Spinal cord (tissue), 10 donors: ENCODE results near the gene CSAD. TPM values are rescaled to one million over a fixed set of nuclear protein-coding genes. Genes with fewer than 3 reads are reported as not detected.

Experiments
- DNase-seq, 6 donors: peaks; one replicate each; pipeline versions ENCODE4 v3.0.0 to v3.0.0-alpha.2; 2013 to 2015; ENCODE audit warnings: low spot score in 6 of 6, low read depth in 4 of 6
- H3K27ac ChIP-seq: one replicate; pipeline ENCODE4 v1.5.1; 2013; ENCODE audit warnings: low read depth, low read length, control low read depth
- H3K27me3 ChIP-seq: one replicate; pipeline ENCODE4 v1.6.1; 2013; ENCODE audit warnings: low read length; ENCODE audit not compliant: control insufficient read depth, insufficient read depth
- H3K36me3 ChIP-seq: one replicate; pipeline ENCODE4 v1.6.1; 2013; ENCODE audit warnings: low read length; ENCODE audit not compliant: control insufficient read depth, insufficient read depth
- H3K4me1 ChIP-seq: one replicate; pipeline ENCODE4 v1.6.1; 2013; ENCODE audit warnings: low read length; ENCODE audit not compliant: control insufficient read depth, insufficient read depth
- H3K4me3 ChIP-seq: one replicate; pipeline ENCODE4 v1.5.1; 2013; ENCODE audit warnings: low read depth, low read length, control low read depth
- H3K9me3 ChIP-seq: one replicate; pipeline ENCODE4 v1.6.1; 2013; ENCODE audit warnings: low read length; ENCODE audit not compliant: control insufficient read depth, insufficient read depth
- WGBS: methylation state at CpG from one replicate; pipeline ENCODE4 v1.1.5; 2013; ENCODE audit warnings: missing lambda C conversion rate; ENCODE audit not compliant: insufficient coverage; 5-methylcytosine and 5-hydroxymethylcytosine counted together
- polyA plus RNA-seq, 2 donors: library from polyadenylated mRNA; unstranded; fragments of 120-200 nt; gene quantifications; one replicate each; pipeline ENCODE4 v1.2.1, GENCODE V29; 2013; ENCODE audit not compliant: insufficient read length in 2 of 2
- total RNA-seq, 2 donors: library from RNA; depleted of rRNA in 1 of 2; stranded (reverse); fragments of 120-200 nt in 1 of 2; fragments of >200 nt in 1 of 2; gene quantifications; one replicate each; pipeline versions ENCODE4 v1.2.3 to v1.2.4, GENCODE V29; 2013 to 2014
- donor health status: healthy.

Gene CSAD
- total and polyA plus RNA-seq, 4 donors = 22.3 to 127 (median 41.3) TPM

GRCh38 chr12:53161119-53161911 lies 19.4 kb downstream of the CSAD start:
- no peak overlapping the region for H3K4me3 ChIP-seq
- no peak for DNase-seq
- no peaks in the 10 kb centered on the region for H3K27me3 ChIP-seq
- H3K4me1 ChIP-seq = no peaks in the 10 kb centered on the region
- H3K36me3 ChIP-seq = peaks cover 26% of the 10 kb centered on the region
- H3K27ac ChIP-seq = no peak overlapping the region
- 90% methylated on average over 6 of the region's 8 CpGs for WGBS
- H3K9me3 ChIP-seq = no peaks in the 10 kb centered on the region

- Histone ChIP-seq H3K27me3 (no peaks in the 10 kb centered on the region), H3K4me3 (no peak overlapping the region), H3K27ac (no peak overlapping the region), H3K4me1 (no peaks in the 10 kb centered on the region), H3K9me3 (no peaks in the 10 kb centered on the region), H3K36me3 (peaks cover 26% of the 10 kb centered on the region)
- DNase-seq = no peak
- 54% methylated on average over 2 of the region's 2 CpGs for WGBS
Measured at GRCh38 chr12:53160673-53161072, 20.1 kb downstream of the CSAD start.

DNA sequence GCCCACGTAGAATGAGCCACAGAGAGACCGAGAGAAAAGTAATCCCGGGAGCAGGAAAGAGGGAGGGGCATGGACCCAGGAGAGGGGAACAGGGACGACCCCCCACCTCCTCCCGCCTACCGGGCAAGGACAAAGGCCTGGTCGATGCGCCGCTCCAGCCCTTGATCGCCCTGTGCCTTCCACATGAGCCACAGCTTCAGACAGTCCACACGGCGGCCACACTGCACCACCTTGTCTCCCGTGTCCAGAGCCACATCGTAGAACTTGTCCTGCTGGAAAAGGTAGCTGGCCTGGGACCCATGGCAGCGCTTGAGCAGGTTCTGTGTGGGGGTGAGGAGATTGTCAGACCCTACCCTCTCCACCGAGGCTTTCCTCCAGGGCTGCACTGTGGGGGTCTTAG lies 20.7 kb downstream of the CSAD start:
- Histone ChIP-seq H3K36me3 (peaks cover 26% of the 10 kb centered on the region), H3K9me3 (no peaks in the 10 kb centered on the region), H3K27ac (no peak overlapping the region), H3K4me3 (no peak overlapping the region), H3K27me3 (no peaks in the 10 kb centered on the region), H3K4me1 (no peaks in the 10 kb centered on the region)
- DNase-seq = no peak
- 86% methylated on average over 13 of the region's 16 CpGs for WGBS

DNA sequence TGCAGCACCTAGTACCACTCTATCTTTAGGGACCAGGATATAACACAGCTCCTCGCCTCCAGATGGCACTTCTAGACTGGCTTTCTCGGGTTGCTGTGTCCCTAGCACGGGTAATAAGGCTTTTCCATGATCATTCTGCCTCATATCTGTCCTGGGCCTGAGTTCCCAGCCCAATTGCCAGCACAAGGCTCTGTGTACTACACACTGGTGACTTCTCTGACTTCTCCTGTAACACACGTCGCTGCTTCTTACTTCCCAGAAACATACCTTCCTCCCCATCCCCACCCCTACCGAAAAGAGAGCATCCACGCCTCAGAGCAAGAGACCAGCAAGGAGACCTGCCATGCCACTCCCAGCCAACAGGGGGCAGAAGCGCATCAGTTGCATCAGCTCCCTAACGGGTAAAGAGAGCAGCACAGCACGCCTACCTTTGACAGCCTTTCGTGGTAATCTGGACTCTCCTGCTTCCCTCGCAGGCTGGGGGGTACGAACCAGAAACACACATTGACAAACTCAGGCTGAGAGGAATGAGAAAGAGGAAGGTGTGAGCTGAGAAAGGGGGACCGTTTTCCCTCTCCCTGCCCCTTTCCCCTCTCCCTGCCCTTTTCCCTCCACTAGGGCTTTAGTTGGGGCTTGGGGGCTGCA lies 21.4 kb downstream of the CSAD start:
- Histone ChIP-seq H3K9me3 (no peaks in the 10 kb centered on the region), H3K4me1 (no peaks in the 10 kb centered on the region), H3K27me3 (no peaks in the 10 kb centered on the region), H3K27ac (no peak overlapping the region), H3K4me3 (no peak overlapping the region), H3K36me3 (peaks cover 26% of the 10 kb centered on the region)
- DNase-seq = peak in 4 of 6 donors; percentile 26 to 84 (median 54)
- WGBS = 14% methylated on average over 11 of the region's 14 CpGs

GRCh38 chr12:53152390-53152789 lies 28.3 kb downstream of the CSAD start:
- Histone ChIP-seq H3K4me1 (no peaks in the 10 kb centered on the region), H3K36me3 (no peaks in the 10 kb centered on the region), H3K27me3 (no peaks in the 10 kb centered on the region), H3K9me3 (no peaks in the 10 kb centered on the region), H3K4me3 (no peak overlapping the region), H3K27ac (no peak overlapping the region)
- no peak for DNase-seq

DNA sequence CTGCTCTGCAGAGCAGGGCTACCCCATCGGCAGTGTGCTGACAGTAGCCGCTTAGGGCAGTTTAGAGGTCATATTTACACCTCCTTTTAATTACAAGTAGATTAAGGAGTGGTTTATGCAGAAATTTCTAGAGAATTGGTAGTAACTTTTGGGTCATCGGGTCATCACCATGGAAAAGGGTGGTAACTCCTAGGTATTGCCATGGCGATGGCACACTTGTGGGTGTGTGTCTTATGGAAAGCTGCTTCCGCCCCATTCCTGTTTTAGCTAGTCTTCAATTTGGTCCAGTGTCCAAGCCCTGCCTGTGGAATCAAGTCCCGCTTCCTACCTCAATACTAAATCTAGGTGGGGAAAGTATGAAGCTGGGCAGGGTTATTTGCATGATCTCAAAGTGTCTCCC lies 29.7 kb downstream of the CSAD start:
- H3K27ac ChIP-seq = no peak overlapping the region
- 43% methylated on average over 1 of the region's 6 CpGs for WGBS

DNA sequence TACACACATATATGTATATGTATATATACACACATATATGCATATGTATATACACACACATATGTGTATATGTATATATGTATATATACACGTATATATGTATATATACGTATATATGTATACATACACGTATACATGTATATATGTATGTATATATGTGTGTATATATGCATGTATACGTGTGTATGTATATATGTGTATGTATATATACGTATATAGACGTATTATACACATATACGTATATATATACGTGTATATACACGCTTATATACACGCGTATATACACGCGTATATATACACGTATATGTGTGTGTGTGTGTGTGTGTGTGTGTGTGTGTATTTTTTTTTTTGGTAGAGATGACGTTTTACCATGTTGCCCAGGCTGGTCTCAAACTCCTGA lies 33.1 kb downstream of the CSAD start:
- 96% methylated on average over 5 of the region's 15 CpGs for WGBS
- H3K36me3 ChIP-seq = no peaks in the 10 kb centered on the region
- DNase-seq = no peak

More for the DNA sequence above, 29.7 kb downstream of the CSAD start:
- Histone ChIP-seq H3K4me1 (no peaks in the 10 kb centered on the region), H3K9me3 (no peaks in the 10 kb centered on the region), H3K27me3 (no peaks in the 10 kb centered on the region), H3K4me3 (no peak overlapping the region), H3K36me3 (no peaks in the 10 kb centered on the region)
- DNase-seq = no peak

DNA sequence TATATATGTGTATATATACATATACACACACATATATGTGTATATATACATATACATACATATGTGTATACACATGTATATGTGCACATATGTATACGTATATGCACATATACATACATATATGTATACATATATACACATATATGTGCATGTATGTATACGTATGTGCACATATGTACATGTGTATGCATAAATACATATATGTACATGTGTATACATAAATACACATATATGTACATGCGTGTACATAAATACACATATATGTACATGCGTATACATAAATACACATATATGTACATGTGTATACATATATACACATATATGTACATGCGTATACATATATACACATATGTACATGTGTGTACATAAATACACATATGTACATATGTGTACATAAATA lies 33.5 kb downstream of the CSAD start:
- no peaks in the 10 kb centered on the region for H3K9me3 ChIP-seq
- DNase-seq = no peak
- no CpG with 5 or more reads among the region's 5 CpGs for WGBS
- H3K27me3 ChIP-seq = no peaks in the 10 kb centered on the region
- H3K27ac ChIP-seq = no peak overlapping the region
- no peaks in the 10 kb centered on the region for H3K4me1 ChIP-seq
- H3K4me3 ChIP-seq = no peak overlapping the region
- H3K36me3 ChIP-seq = no peaks in the 10 kb centered on the region

More for the DNA sequence above, 33.1 kb downstream of the CSAD start:
- Histone ChIP-seq H3K4me1 (no peaks in the 10 kb centered on the region), H3K4me3 (no peak overlapping the region), H3K27ac (no peak overlapping the region), H3K9me3 (no peaks in the 10 kb centered on the region), H3K27me3 (no peaks in the 10 kb centered on the region)

DNA sequence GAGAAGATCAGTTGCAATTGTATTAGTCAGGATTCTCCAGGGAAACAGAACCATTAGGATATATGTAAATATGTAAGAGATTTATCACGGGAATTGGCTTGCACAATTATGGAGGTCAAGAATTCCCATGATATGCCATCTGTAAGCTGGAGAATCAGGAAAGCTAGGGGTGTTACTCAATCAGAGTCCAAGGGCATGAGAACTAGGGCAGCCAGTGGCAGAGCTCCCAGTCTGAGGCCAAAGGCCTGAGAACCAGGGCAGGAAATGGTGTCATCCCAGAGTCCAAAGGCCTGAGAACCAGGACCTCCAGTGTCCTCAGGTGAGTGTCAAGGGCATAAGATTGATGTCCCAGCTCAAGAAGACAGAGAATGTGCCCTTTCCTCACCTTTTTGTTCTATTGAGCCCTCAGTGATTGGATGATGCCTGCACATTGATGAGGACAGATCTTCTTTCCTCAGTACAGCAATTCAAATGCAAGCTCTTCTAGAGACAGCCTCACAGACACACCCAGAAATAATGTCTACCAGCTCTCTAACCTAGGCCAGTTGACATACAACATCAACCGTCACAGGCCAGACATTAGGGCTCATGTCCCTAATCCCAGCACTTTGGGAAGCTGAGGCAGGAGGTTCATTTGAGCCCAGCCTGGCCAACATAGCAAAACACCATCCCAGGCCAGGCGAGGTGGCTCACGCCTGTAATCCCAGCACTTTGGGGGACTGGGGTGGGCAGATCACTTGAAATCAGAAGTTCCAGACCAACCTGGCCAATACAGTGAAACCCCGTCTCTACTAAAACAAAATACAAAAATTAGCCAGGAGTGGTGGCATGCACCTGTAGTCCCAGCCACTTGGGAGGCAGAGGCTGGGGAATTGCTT lies 35.1 kb downstream of the CSAD start:
- Histone ChIP-seq H3K27ac (no peak overlapping the region), H3K36me3 (no peaks in the 10 kb centered on the region), H3K9me3 (no peaks in the 10 kb centered on the region), H3K4me3 (no peak overlapping the region), H3K4me1 (no peaks in the 10 kb centered on the region), H3K27me3 (no peaks in the 10 kb centered on the region)
- WGBS = 75% methylated on average over 2 of the region's 5 CpGs
- no peak for DNase-seq
